Mononuclear cell (primary cell): ENCODE measurements around the gene MX2. TPM values are rescaled to one million over a fixed set of nuclear protein-coding genes. Genes with fewer than 3 reads are reported as not detected.

Experiments used
- H3K27me3 ChIP-seq: 2 replicates; pipeline ENCODE4 v1.6.0; 2011; ENCODE audit warnings: low read length, control low read depth; ENCODE audit not compliant: insufficient read depth
- H3K4me1 ChIP-seq: 2 replicates; pipeline ENCODE4 v1.5.1; 2011; ENCODE audit warnings: mild to moderate bottlenecking, low read length, control low read depth; ENCODE audit not compliant: insufficient read depth
- H3K4me3 ChIP-seq: 2 replicates; pipeline ENCODE4 v1.5.1; 2011; ENCODE audit warnings: mild to moderate bottlenecking, low read length, moderate library complexity
- H3K9me3 ChIP-seq: 2 replicates; pipeline ENCODE4 v1.5.1; 2011; ENCODE audit warnings: low read depth, mild to moderate bottlenecking, control low read depth, low read length
- total RNA-seq: library from RNA; depleted of rRNA; stranded (reverse); fragments of >200 nt; gene quantifications from one replicate; pipeline ENCODE4 v1.2.3, GENCODE V29; 2012

The MX2 gene
- total RNA-seq, 1 donor: 32.6 TPM

DNA sequence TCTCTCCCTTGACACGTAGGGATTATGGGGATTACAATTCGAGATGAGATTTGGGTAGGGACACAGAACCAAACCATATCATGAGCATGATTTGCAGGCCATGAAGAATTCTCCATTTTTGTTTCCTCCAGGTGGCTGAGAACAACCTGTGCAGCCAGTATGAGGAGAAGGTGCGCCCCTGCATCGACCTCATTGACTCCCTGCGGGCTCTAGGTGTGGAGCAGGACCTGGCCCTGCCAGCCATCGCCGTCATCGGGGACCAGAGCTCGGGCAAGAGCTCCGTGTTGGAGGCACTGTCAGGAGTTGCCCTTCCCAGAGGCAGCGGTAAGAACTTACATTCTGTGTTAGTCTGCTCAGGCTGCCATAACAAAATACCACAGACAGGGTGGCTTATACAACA is 73.9 kb downstream of the MX2 start:
- Histone ChIP-seq H3K4me1 (peaks cover 14% of the 10 kb centered on the region), H3K4me3 (no peak overlapping the region), H3K9me3 (peaks cover 10% of the 10 kb centered on the region), H3K27me3 (no peaks in the 10 kb centered on the region)

DNA sequence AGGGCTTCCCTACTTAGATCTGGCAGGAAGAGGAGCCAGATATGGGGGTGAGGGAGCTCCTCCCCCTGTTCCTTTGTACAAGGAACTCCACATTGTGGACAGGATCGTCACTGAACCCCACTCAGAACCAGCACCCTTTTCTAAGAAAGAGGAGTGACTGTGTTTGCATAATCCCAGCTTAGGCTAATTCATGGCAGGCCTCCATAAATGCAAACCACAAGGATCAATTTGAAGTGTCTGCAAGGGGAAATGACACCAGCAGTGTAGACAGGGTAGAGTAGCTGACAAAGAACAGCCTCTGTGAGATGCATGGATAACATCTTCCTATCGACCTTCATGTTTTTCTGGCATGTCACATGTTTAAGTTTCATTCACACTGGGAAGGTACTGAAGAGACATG is 75.9 kb downstream of the MX2 start:
- Histone ChIP-seq H3K27me3 (no peaks in the 10 kb centered on the region), H3K4me1 (peaks cover 4% of the 10 kb centered on the region), H3K9me3 (peaks cover 10% of the 10 kb centered on the region), H3K4me3 (no peak overlapping the region)

GRCh38 chr21:41438425-41439113 is 76.7 kb downstream of the MX2 start:
- no peaks in the 10 kb centered on the region for H3K4me1 ChIP-seq
- no peak overlapping the region for H3K4me3 ChIP-seq
- peaks cover 10% of the 10 kb centered on the region for H3K9me3 ChIP-seq
- H3K27me3 ChIP-seq: no peaks in the 10 kb centered on the region

DNA sequence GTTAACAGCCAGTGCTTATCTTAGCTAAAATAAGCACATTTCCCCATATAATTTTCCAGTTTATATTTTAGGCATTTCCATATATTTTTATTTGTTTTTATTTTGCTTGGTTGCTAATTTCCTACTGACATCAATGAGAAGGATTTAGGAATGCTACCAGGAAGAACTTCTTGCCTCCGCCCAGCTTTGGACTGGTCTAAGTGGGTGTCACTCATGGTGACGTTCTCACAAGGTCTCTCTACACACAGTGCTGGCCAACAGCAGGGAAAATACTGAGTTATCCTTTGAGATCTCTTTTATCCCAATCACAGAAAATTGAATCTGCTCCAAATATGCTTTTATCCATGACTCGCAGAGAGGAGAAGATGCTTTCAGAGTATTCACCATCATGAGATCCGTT is 77.4 kb downstream of the MX2 start:
- no peaks in the 10 kb centered on the region for H3K4me1 ChIP-seq
- peaks cover 6% of the 10 kb centered on the region for H3K9me3 ChIP-seq
- no peak overlapping the region for H3K4me3 ChIP-seq
- H3K27me3 ChIP-seq: no peaks in the 10 kb centered on the region

- H3K27me3 ChIP-seq: no peaks in the 10 kb centered on the region
- no peaks in the 10 kb centered on the region for H3K4me1 ChIP-seq
- no peaks in the 10 kb centered on the region for H3K9me3 ChIP-seq
Observed at GRCh38 chr21:41441546-41441945, 79.7 kb downstream of the MX2 start.

GRCh38 chr21:41442481-41443186 is 80.8 kb downstream of the MX2 start:
- no peaks in the 10 kb centered on the region for H3K27me3 ChIP-seq
- H3K4me1 ChIP-seq: no peaks in the 10 kb centered on the region
- no peaks in the 10 kb centered on the region for H3K9me3 ChIP-seq
- no peak overlapping the region for H3K4me3 ChIP-seq

More at GRCh38 chr21:41441546-41441945, 79.7 kb downstream of the MX2 start:
- H3K4me3 ChIP-seq: no peak overlapping the region

GRCh38 chr21:41443562-41443961 is 81.7 kb downstream of the MX2 start:
- Histone ChIP-seq H3K4me1 (no peaks in the 10 kb centered on the region), H3K27me3 (no peaks in the 10 kb centered on the region), H3K4me3 (no peak overlapping the region), H3K9me3 (no peaks in the 10 kb centered on the region)

DNA sequence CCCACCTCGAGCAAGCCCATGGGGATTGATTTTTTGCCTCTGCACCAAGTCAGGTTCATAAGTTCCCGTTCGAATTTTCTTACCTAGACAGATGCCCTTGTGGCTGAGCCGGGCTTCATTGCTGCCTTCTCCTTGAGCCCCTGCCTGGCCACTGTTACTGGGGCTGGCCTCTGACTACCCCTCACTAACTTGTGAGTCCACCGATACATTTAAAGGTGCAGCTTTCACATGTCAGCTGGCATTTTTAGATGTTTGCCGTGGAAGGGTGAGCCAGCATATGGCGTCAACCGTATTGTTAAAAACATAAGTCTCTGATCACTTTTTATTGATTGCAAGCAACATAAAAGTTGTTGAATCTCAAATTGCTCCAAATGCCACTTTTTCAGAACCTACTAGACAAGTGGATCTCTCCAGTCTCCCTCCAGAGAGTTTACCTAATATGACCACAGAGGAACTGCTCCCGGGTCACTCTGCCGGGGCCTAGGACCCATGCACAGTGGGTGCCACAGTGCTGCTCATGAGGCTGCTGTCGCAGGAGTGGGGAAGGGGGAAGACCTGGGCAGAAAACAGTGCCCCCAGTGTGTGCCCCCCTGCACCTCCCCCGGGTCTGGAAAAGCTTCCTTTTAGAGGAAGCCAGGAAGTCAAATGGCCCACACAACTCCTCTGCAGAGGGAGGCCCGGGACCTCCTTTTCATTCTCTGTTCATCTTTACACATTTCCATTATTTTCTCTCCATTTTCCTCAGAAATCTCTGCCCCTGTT is 83.1 kb downstream of the MX2 start:
- Histone ChIP-seq H3K9me3 (no peaks in the 10 kb centered on the region), H3K4me1 (no peaks in the 10 kb centered on the region), H3K4me3 (no peak overlapping the region), H3K27me3 (no peaks in the 10 kb centered on the region)

GRCh38 chr21:41445465-41445862 is 83.6 kb downstream of the MX2 start:
- Histone ChIP-seq H3K4me3 (no peak overlapping the region), H3K9me3 (no peaks in the 10 kb centered on the region), H3K4me1 (no peaks in the 10 kb centered on the region)

DNA sequence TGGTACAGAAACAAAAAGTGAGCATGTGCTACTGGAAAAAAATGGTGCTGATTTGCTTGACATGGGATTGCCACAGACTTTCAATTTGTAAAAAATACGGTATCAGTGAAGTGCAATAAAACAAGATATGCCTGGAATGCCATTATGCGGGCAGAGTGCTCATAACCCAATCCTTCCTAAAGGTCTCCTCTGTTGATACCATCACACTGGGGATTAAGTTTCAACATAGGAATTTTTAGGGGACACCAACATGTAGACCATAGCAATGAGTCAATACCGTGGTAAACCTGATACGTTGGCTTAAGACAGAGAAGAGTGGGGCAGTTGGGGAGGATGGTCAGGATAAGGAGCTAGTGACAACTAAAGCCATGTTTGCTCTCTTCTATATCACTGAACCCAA is 84.8 kb downstream of the MX2 start:
- H3K4me3 ChIP-seq: no peak overlapping the region

More at GRCh38 chr21:41445465-41445862, 83.6 kb downstream of the MX2 start:
- H3K27me3 ChIP-seq: no peaks in the 10 kb centered on the region

GRCh38 chr21:41447356-41447755 is 85.5 kb downstream of the MX2 start:
- Histone ChIP-seq H3K4me3 (no peak overlapping the region), H3K9me3 (no peaks in the 10 kb centered on the region), H3K4me1 (no peaks in the 10 kb centered on the region), H3K27me3 (no peaks in the 10 kb centered on the region)

More for the DNA sequence above, 84.8 kb downstream of the MX2 start:
- Histone ChIP-seq H3K9me3 (no peaks in the 10 kb centered on the region), H3K27me3 (no peaks in the 10 kb centered on the region), H3K4me1 (no peaks in the 10 kb centered on the region)

GRCh38 chr21:41449613-41450012 is 87.8 kb downstream of the MX2 start:
- Histone ChIP-seq H3K4me1 (no peaks in the 10 kb centered on the region), H3K9me3 (no peaks in the 10 kb centered on the region), H3K4me3 (no peak overlapping the region), H3K27me3 (no peaks in the 10 kb centered on the region)

- Histone ChIP-seq H3K4me3 (no peak overlapping the region), H3K27me3 (no peaks in the 10 kb centered on the region), H3K9me3 (no peaks in the 10 kb centered on the region), H3K4me1 (no peaks in the 10 kb centered on the region)
Observed at GRCh38 chr21:41451753-41452676, 90.2 kb downstream of the MX2 start.

- no peaks in the 10 kb centered on the region for H3K4me1 ChIP-seq
- H3K9me3 ChIP-seq: no peaks in the 10 kb centered on the region
- H3K4me3 ChIP-seq: no peak overlapping the region
Observed at GRCh38 chr21:41453198-41453597, 91.4 kb downstream of the MX2 start.

More at GRCh38 chr21:41453198-41453597, 91.4 kb downstream of the MX2 start:
- no peaks in the 10 kb centered on the region for H3K27me3 ChIP-seq
